ENCODE results near the gene COA4. TPM values are rescaled to one million over a fixed set of nuclear protein-coding genes. Genes with fewer than 3 reads are reported as not detected.

Gene COA4
- polyA plus RNA-seq, 1 experiment, result 54.5 TPM

DNA sequence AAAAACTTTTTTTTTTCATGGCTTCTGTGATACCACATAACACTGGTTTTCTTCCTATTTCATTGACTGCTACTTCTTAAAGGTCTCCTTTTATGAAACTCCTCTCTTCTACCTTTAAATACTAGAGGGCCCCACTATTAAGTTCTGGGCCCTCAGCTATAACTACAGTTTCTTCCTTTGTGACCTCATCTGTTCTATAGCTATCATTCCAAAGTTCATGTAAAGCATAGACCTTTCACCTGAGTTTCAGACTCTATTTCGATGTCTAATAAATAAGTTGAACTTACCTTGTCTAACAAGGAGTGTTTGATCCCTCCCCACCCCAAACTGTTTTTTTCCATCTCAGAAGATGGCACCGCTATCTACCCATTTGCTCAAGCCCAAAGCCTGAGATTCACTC lies 35.4 kb upstream of the COA4 start:
- DNase-seq (ENCODE audit: low read depth, low spot score), result no peak
- ChIA-PET CTCF (interaction anchor here (0.6 to 1.0 kb wide), 2 partner anchors 19 to 432 kb away, joined by 3 to 6 read pairs; no protein-coding TSS in a partner anchor), POLR2A (no interaction called here)
- Histone ChIP-seq H3K27ac (ENCODE audit: low read depth, low read length) (no peak overlapping the region), H3K27me3 (ENCODE audit: control insufficient read depth, insufficient read depth, low read length) (no peaks in the 10 kb centered on the region), H3K9me3 (ENCODE audit: control insufficient read depth, insufficient read depth, low read length) (no peaks in the 10 kb centered on the region), H3K4me3 (ENCODE audit: low read depth, low read length) (no peak overlapping the region)
- TF ChIP-seq, protein P1, sequence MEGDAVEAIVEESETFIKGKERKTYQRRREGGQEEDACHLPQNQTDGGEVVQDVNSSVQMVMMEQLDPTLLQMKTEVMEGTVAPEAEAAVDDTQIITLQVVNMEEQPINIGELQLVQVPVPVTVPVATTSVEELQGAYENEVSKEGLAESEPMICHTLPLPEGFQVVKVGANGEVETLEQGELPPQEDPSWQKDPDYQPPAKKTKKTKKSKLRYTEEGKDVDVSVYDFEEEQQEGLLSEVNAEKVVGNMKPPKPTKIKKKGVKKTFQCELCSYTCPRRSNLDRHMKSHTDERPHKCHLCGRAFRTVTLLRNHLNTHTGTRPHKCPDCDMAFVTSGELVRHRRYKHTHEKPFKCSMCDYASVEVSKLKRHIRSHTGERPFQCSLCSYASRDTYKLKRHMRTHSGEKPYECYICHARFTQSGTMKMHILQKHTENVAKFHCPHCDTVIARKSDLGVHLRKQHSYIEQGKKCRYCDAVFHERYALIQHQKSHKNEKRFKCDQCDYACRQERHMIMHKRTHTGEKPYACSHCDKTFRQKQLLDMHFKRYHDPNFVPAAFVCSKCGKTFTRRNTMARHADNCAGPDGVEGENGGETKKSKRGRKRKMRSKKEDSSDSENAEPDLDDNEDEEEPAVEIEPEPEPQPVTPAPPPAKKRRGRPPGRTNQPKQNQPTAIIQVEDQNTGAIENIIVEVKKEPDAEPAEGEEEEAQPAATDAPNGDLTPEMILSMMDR (IDR thresholded peaks at IDR 0.05; ENCODE audit: low read depth, low read length), result no peak

DNA sequence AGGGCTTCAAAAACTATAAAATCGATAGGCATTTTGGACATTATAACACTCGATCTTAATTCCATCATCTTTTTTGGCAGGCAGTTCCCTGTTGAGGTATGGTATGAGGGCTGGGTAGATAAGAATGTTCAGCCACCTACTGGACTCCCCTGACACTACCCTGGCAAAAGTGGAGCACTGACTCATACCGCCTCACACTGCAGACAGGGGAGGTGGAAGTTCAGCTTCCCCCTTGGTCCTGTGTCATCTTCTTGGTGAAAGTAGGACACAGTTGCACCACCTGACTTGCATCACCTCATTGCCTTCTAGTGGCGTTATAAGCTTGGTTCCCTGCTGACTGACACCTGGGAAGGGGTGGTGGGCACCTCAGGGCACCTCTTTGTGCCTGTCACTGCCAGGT lies 30.5 kb upstream of the COA4 start:
- CTCF ChIA-PET, result interaction anchor here (0.6 kb wide), 1 partner anchor 376 kb away, joined by 3 read pairs; no protein-coding TSS in a partner anchor
- POLR2A ChIA-PET, result no interaction called here

DNA sequence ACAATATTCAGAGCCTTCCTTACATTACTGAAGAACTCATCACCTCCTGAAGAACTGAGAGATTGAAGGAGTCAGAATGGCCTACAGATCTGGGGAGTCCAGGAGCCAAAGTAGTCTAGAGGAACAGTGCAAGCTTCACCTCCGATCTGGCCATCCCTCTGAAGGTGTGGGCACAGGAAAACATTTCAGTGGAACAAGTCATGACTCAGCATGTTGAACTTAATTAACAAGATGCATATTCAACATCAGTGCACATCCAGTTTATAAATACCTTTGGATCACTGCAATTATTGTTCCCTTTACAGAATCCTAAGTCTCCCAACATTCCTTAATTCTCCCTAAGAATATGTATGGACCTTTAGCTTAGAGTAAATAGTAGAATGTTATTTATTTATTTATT lies 25.7 kb upstream of the COA4 start:
- Histone ChIP-seq H3K27me3 (ENCODE audit: control insufficient read depth, insufficient read depth, low read length) (no peaks in the 10 kb centered on the region), H3K9me3 (ENCODE audit: control insufficient read depth, insufficient read depth, low read length) (no peaks in the 10 kb centered on the region), H3K4me3 (ENCODE audit: low read depth, low read length) (no peak overlapping the region), H3K27ac (ENCODE audit: low read depth, low read length) (no peak overlapping the region)
- CTCF ChIA-PET, result interaction anchor here (0.9 kb wide), 1 partner anchor 29 kb away, joined by 4 read pairs; no protein-coding TSS in a partner anchor
- TF ChIP-seq, protein P1 (IDR thresholded peaks at IDR 0.05; ENCODE audit: low read depth, low read length), result no peak
- POLR2A ChIA-PET, result no interaction called here
- DNase-seq (ENCODE audit: low read depth, low spot score), result no peak

More for the DNA sequence above, 30.5 kb upstream of the COA4 start:
- TF ChIP-seq, protein P1 (IDR thresholded peaks at IDR 0.05; ENCODE audit: low read depth, low read length), result peak; percentile 19; the same call in 1 of the 2 replicates
- no peaks in the 10 kb centered on the region for H3K27me3 ChIP-seq (ENCODE audit: control insufficient read depth, insufficient read depth, low read length)
- H3K27ac ChIP-seq (ENCODE audit: low read depth, low read length), result no peak overlapping the region
- H3K4me3 ChIP-seq (ENCODE audit: low read depth, low read length), result no peak overlapping the region
- no peak for DNase-seq (ENCODE audit: low read depth, low spot score)
- H3K9me3 ChIP-seq (ENCODE audit: control insufficient read depth, insufficient read depth, low read length), result no peaks in the 10 kb centered on the region

DNA sequence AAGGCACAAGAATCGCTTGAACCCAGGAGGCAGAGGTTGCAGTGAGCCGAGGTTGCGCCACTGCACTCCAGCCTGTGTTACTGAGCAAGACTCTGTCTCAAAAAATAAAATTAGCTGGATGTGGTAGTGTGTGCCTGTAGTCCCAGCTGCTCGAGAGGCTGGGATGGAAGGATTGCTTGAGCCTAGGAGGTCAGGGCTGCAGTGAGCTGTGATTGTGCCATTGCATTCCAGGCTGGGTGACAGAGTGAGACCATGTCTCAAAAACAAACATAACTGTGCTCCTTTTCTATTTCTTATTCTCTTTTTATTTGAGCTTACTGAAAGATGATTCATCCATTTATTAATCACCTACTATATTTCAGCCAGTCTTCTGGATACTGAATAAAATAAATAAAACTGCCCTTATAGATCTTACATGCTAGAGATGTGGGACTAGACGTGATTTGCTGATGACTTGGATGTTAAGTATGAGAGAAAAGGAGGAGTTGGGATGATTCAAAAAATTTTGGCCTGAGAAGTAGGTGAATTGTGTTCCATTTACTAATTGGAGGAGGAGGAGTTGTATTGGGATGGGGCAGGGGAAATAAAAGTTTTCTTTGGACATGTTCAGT lies 18.2 kb upstream of the COA4 start:
- POLR2A ChIA-PET, result interaction anchor here (0.6 kb wide), 1 partner anchor 13 kb away, joined by 3 read pairs; no protein-coding TSS in a partner anchor
- Histone ChIP-seq H3K4me3 (ENCODE audit: low read depth, low read length) (no peak overlapping the region), H3K27me3 (ENCODE audit: control insufficient read depth, insufficient read depth, low read length) (no peaks in the 10 kb centered on the region), H3K27ac (ENCODE audit: low read depth, low read length) (peak overlapping the region; percentile 21), H3K9me3 (ENCODE audit: control insufficient read depth, insufficient read depth, low read length) (no peaks in the 10 kb centered on the region)
- CTCF ChIA-PET, result no interaction called here
- DNase-seq (ENCODE audit: low read depth, low spot score), result peak; percentile 6
- TF ChIP-seq, protein P1 (IDR thresholded peaks at IDR 0.05; ENCODE audit: low read depth, low read length), result no peak

DNA sequence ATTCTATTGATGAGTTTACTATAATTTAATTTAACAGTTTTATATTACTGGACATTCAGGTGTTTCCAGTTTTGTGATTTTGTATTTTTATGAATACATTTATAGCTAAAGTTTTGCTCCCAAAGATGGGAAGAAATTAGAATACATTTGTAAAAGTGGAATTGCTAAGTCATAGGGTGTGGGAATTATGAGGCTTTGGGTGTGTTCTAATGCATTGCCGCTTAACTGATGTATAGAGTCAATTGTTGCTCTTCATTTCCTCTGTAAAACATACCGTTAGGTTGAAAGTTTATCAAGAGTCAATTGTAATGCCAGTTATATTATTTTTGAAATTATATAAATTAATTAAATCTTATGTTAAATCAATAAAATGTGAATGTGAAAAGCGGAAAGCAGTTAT lies 16.4 kb upstream of the COA4 start:
- no peaks in the 10 kb centered on the region for H3K27me3 ChIP-seq (ENCODE audit: control insufficient read depth, insufficient read depth, low read length)
- no peak overlapping the region for H3K4me3 ChIP-seq (ENCODE audit: low read depth, low read length)
- no peak overlapping the region for H3K27ac ChIP-seq (ENCODE audit: low read depth, low read length)
- CTCF ChIA-PET, result no interaction called here
- POLR2A ChIA-PET, result no interaction called here
- no peaks in the 10 kb centered on the region for H3K9me3 ChIP-seq (ENCODE audit: control insufficient read depth, insufficient read depth, low read length)
- TF ChIP-seq, protein P1 (IDR thresholded peaks at IDR 0.05; ENCODE audit: low read depth, low read length), result no peak
- DNase-seq (ENCODE audit: low read depth, low spot score), result no peak

All from AG04450 (cell line).